ENCODE results near the gene ZSCAN22.
A peak's percentile ranks its signal among the peaks of the same experiment; 100 is the strongest.
"Not testable (repeated sequence)": the region's sequence is repeated elsewhere in the genome, so short reads cannot be mapped to it uniquely, and the experiment has no call there.

The ZSCAN22 gene

DNA sequence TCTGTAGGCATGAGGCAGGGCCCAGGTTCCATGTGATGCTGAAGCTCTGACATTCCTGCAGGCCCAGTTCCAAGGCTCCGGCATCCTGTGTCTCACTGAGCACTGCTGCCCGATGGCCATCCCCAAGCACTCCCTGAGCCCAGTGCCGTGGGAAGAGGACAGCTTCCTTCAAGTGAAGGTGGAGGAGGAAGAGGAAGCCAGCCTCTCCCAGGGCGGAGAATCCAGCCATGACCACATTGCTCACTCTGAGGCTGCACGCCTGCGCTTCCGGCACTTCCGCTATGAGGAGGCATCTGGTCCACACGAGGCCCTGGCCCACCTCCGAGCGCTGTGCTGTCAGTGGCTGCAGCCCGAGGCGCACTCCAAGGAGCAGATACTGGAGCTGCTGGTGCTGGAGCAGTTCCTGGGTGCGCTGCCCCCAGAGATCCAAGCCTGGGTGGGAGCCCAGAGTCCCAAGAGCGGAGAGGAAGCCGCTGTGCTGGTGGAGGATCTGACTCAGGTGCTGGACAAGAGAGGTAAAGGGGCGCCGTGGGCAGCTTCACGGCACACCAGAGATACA, 8.0 kb downstream of the ZSCAN22 start:
- Mint-ChIP-seq H3K4me3 (no peak overlapping the region), H3K4me1 (peaks cover 4% of the 10 kb centered on the region), H3K36me3 (peaks cover 21% of the 10 kb centered on the region), H3K27me3 (no peaks in the 10 kb centered on the region), H3K27ac (no peak overlapping the region), H3K9me3 (no peaks in the 10 kb centered on the region)
- ATAC-seq (ENCODE audit: low read depth) (no peak), DNase-seq (ENCODE audit: low spot score in 2 of 2) (no peak)

DNA sequence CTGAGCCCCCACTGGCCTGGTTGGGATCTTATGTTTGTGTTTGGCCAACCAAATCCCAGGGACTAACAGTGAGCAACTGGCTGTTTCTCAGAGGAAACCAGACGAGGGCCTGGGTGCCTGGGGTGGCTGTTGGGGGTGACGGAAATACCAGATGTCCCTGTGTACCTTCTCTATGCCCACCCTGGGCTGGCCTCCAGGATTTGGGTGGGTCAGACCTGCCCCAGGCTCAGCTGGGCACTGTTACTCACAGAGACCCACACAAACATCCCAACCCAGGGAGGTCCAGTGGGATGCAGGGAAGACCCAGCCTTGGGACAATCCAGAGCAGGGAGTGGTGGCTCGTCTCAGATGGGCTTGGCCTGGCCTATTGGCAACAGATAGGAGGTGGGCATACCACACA, 8.8 kb downstream of the ZSCAN22 start:
- DNase-seq (ENCODE audit: low spot score in 2 of 2): no peak
- no peak for ATAC-seq (ENCODE audit: low read depth)
- Mint-ChIP-seq H3K27ac (no peak overlapping the region), H3K4me3 (no peak overlapping the region), H3K4me1 (peaks cover 6% of the 10 kb centered on the region), H3K36me3 (peaks cover 26% of the 10 kb centered on the region), H3K9me3 (no peaks in the 10 kb centered on the region), H3K27me3 (no peaks in the 10 kb centered on the region)

DNA sequence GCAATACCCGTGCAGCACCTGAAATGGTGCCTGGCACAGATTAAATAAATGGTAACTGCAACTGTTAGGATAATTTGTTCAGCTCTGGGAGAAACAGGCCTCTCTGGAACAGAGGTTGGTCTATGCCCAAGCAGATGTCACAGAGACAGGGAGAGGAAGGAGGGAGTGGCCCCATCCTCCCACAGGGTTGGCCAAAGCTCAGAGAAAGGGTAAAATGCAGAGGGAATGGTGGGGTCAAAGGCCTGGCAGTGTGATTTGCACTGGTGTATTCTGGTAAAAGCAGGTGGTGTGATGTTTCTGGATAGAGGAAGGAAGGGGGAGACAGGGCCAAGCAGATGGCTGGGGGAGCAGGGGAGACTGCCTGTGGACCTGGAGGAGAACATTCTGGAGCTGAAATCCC, 9.4 kb downstream of the ZSCAN22 start:
- Mint-ChIP-seq H3K27ac (no peak overlapping the region), H3K27me3 (no peaks in the 10 kb centered on the region), H3K4me3 (no peak overlapping the region), H3K36me3 (peaks cover 30% of the 10 kb centered on the region), H3K4me1 (peaks cover 6% of the 10 kb centered on the region), H3K9me3 (no peaks in the 10 kb centered on the region)
- no peak for ATAC-seq (ENCODE audit: low read depth)
- no peak for DNase-seq (ENCODE audit: low spot score in 2 of 2)

DNA sequence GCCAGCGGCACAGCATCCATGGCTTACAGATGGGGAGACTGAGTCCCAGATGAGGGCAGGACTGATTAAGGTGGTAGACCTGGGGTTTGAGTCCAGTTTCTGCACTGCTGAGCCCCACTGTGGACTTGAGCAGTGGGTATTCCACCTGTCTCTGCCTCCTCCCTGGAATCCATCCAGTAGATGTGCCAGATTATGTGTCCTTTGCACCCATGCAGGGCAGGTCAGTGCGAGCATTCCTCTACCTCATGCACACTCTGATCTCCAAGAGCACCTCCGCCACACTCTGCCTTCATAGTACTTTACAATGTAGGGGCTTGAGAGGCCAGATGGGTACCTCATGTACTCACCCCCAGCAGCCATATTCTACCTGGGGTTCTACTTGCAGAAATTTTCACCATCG, 10.0 kb downstream of the ZSCAN22 start:
- no peaks in the 10 kb centered on the region for H3K27me3 Mint-ChIP-seq
- H3K27ac Mint-ChIP-seq: no peak overlapping the region
- no peak overlapping the region for H3K4me3 Mint-ChIP-seq
- no peaks in the 10 kb centered on the region for H3K9me3 Mint-ChIP-seq
- DNase-seq (ENCODE audit: low spot score in 2 of 2) (no peak), ATAC-seq (ENCODE audit: low read depth) (no peak)
- H3K4me1 Mint-ChIP-seq: peaks cover 6% of the 10 kb centered on the region
- peaks cover 32% of the 10 kb centered on the region for H3K36me3 Mint-ChIP-seq

DNA sequence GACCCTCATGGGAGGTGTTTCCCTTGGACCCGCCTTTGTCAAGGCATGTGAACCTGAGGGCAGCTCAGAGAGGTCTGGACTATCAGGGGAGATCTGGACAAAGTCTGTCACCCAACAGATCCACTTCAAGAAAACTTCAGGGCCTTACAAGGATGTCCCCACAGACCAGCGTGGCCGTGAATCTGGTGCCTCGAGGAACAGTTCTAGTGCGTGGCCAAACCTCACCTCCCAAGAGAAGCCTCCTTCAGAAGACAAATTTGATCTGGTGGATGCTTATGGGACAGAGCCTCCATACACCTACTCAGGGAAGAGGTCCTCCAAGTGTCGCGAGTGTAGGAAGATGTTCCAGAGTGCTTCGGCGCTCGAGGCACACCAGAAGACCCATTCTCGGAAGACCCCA, 11.5 kb downstream of the ZSCAN22 start:
- no peaks in the 10 kb centered on the region for H3K9me3 Mint-ChIP-seq
- no peak overlapping the region for H3K27ac Mint-ChIP-seq
- H3K36me3 Mint-ChIP-seq: peaks cover 35% of the 10 kb centered on the region
- ATAC-seq (ENCODE audit: low read depth): no peak
- peaks cover 6% of the 10 kb centered on the region for H3K4me1 Mint-ChIP-seq
- no peak for DNase-seq (ENCODE audit: low spot score in 2 of 2)
- no peaks in the 10 kb centered on the region for H3K27me3 Mint-ChIP-seq
- H3K4me3 Mint-ChIP-seq: no peak overlapping the region

DNA sequence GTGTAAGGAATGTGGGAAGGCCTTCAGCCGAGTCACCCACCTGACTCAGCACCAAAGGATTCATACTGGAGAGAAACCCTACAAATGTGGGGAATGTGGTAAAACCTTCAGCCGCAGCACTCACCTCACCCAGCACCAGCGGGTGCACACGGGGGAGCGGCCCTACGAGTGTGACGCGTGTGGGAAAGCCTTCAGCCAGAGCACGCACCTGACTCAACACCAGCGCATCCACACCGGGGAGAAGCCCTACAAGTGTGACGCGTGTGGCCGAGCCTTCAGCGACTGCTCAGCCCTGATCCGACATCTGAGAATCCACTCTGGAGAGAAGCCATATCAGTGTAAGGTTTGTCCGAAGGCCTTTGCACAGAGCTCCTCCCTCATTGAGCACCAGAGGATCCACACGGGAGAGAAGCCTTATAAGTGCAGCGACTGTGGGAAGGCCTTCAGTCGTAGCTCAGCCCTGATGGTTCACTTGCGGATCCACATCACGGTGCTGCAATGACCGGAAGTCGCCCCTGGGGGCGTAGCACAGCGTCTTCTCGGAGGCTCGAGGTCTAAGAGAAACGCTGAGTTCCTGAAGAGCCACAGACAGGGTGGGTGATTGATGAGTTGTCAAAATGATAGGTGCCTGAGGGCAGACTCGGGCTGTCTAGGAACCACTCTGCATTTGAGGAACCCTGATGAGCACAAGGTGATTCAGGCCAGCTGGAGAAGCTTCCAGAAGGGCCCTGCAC, 12.2 kb downstream of the ZSCAN22 start:
- no peak overlapping the region for H3K27ac Mint-ChIP-seq
- DNase-seq (ENCODE audit: low spot score in 2 of 2): no peak
- no peaks in the 10 kb centered on the region for H3K27me3 Mint-ChIP-seq

DNA sequence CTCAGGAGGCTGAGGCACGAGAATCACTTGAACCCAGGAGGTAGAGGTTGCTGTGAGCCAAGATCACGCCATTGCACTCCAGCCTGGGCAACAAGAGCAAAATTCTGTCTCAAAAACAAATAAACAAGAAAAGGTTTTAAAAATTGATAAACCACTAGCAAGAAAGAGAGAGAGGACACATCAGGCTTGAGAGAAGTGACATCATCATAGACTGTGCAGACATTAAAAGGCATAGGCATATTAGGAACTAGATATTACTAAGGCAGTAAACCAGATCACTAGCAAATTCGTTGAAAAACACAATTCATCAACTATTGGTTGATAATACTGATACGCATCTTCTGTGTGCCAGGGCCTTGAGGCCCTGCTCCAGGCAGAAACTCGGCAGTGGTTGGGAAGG, 18.8 kb downstream of the ZSCAN22 start:
- Mint-ChIP-seq H3K36me3 (peaks cover 14% of the 10 kb centered on the region), H3K4me3 (peak overlapping the region; percentile 98), H3K9me3 (peaks cover 2% of the 10 kb centered on the region), H3K4me1 (peaks cover 11% of the 10 kb centered on the region), H3K27ac (no peak overlapping the region), H3K27me3 (no peaks in the 10 kb centered on the region)
- no peak for DNase-seq (ENCODE audit: low spot score in 2 of 2)
- no peak for ATAC-seq (ENCODE audit: low read depth)

More for the DNA sequence above, 12.2 kb downstream of the ZSCAN22 start:
- H3K9me3 Mint-ChIP-seq: no peaks in the 10 kb centered on the region
- peaks cover 35% of the 10 kb centered on the region for H3K36me3 Mint-ChIP-seq
- ATAC-seq (ENCODE audit: low read depth): no peak
- H3K4me3 Mint-ChIP-seq: no peak overlapping the region
- peaks cover 6% of the 10 kb centered on the region for H3K4me1 Mint-ChIP-seq

DNA sequence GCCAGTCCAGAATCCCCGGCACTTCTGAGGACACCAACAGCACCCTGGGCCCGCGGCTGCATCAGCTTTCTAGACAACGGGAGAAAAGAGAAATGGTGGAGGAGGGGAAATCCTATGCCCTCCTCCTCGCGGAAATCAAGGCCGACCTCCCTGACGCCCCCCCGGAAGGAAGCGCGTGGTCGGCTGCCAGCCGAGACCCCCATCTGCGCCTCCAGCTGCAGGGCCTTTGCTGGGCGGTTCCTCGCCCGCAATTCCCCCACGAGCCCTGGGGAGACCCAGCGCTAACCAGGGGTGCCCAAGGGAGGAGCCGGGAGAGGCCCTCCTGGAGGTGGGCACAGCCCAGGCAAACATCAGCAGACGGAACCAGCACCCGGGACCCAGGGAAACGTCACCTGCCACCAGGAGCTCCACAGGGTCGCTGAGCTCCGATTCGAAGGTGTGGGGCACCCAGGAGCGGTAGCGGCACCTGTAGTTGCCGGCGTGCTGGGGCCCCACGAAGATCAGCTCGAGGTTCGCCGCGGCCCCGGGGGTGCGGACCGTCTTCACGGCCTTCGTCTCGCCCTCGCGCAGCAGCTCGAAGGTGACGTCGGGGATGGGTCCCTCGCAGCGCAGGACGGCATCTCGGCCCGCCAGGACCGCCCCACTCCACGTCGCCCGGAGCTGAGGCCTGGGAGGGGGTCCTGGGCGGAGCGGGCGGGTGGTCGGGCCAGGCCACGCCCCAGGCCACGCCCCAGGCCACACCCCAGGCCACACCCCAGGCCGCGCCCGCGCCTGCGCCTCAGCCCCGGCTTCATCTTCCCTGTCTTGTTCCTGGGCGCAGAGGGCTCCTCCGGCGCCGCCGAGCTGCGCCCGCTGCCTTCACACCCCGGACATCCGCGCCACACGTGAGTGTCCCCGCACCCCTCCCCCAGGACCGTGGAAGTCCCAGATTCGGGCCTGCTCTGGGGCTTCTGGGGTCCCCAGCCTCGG, 20.5 kb downstream of the ZSCAN22 start:
- Mint-ChIP-seq H3K4me3 (peak overlapping the region; percentile 98), H3K36me3 (peaks cover 11% of the 10 kb centered on the region), H3K27me3 (no peaks in the 10 kb centered on the region), H3K27ac (peak overlapping the region; percentile 81), H3K4me1 (peaks cover 13% of the 10 kb centered on the region), H3K9me3 (peaks cover 2% of the 10 kb centered on the region)
- DNase-seq (ENCODE audit: low spot score in 2 of 2) (peak; percentile 57 to 78), ATAC-seq (ENCODE audit: low read depth) (peak; percentile 89)

DNA sequence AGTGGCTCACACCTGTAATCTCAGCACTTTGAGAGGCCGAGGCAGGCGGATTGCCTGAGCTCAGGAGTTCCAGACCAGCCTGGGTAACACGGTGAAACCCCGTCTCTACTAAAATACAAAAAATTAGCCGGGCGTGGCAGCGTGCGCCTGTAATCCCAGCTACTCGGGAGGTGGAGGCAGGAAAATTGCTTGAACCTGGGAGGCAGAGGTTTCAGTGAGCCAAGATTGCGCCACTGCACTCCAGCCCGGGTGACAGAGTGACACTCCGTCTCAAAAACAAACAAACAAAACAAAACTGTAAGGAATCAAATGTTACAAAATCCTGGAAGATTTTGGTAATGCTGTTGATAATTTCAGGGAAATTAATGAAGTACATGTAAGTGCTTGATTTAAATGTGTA, 21.3 kb downstream of the ZSCAN22 start:
- Mint-ChIP-seq H3K36me3 (peaks cover 12% of the 10 kb centered on the region), H3K4me1 (peaks cover 13% of the 10 kb centered on the region), H3K4me3 (peak overlapping the region; percentile 98), H3K27ac (peak overlapping the region; percentile 81)
- DNase-seq (ENCODE audit: low spot score in 2 of 2); H3K27me3 Mint-ChIP-seq; H3K9me3 Mint-ChIP-seq: not testable (repeated sequence)
- peak; percentile 6 for ATAC-seq (ENCODE audit: low read depth)

DNA sequence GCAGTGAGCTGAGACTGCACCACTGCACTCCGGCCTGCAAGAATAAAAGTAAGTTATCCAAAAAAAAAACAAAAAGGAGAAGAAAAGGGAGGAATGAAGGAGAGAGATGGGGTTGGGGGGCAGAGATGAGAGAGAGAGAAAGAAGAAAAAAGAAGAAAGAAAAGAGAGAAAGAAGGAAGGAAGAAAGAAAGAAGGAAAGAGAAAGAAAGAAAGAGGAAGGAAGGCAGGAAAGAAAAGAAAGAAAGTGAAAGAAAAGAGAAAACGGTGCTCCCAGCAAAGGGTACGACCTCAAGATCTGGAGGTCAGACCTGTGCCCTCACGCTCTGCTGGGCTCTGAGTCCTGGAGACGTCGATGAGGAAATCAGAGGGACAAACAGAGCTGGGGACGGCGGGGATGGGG, 22.8 kb downstream of the ZSCAN22 start:
- H3K27ac Mint-ChIP-seq: peak overlapping the region; percentile 74
- peaks cover 2% of the 10 kb centered on the region for H3K9me3 Mint-ChIP-seq
- H3K36me3 Mint-ChIP-seq: peaks cover 12% of the 10 kb centered on the region
- peak overlapping the region; percentile 82 for H3K4me3 Mint-ChIP-seq
- DNase-seq (ENCODE audit: low spot score in 2 of 2) (no peak), ATAC-seq (ENCODE audit: low read depth) (no peak)
- H3K27me3 Mint-ChIP-seq: no peaks in the 10 kb centered on the region
- peaks cover 13% of the 10 kb centered on the region for H3K4me1 Mint-ChIP-seq

DNA sequence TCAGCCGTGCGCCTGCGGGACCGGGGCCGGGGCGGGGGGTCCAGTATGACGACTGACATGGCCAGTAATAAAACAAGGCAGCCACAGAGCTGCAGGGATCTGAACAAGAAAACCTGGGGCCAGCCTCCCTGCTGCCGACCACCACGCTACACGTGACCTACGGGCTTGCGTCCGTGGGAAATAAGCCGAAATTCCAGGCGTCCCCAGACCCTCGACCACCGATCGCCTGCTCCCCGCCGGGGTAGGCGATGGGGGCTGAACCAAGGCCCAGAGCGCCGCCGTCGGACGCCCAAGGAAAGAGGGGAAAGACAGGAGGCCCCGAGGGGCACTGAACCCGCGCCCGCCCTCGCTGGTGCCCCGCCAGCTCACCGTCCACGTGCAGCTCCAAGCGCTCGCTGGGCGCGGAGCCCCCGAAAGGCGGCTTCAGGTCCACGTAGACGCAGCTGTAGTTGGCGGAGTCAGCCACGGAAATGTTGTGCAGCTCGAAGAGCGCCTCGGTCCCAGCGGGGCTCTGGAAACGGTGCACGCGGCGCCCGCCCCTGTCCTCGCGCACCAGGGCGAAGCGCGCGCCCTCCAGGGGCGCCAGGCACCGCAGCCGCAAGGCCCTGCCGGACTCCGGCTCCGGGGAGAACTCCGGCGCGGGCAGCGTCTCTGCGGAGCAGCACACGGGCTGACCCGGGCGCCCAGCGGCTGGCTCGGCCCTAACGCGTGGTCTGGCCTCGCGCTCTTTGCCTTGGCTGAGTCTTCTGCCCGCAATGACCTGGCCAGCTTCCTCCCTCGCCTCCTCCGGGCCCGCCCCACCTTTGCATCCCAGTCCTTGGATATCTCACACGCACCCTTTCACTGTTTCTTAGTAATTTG, 23.4 kb downstream of the ZSCAN22 start:
- H3K4me1 Mint-ChIP-seq: peaks cover 13% of the 10 kb centered on the region
- H3K4me3 Mint-ChIP-seq: peak overlapping the region; percentile 82
- H3K27ac Mint-ChIP-seq: peak overlapping the region; percentile 74
- ATAC-seq (ENCODE audit: low read depth) (no peak), DNase-seq (ENCODE audit: low spot score in 2 of 2) (no peak)
- no peaks in the 10 kb centered on the region for H3K27me3 Mint-ChIP-seq
- H3K9me3 Mint-ChIP-seq: peaks cover 2% of the 10 kb centered on the region
- H3K36me3 Mint-ChIP-seq: peaks cover 12% of the 10 kb centered on the region

DNA sequence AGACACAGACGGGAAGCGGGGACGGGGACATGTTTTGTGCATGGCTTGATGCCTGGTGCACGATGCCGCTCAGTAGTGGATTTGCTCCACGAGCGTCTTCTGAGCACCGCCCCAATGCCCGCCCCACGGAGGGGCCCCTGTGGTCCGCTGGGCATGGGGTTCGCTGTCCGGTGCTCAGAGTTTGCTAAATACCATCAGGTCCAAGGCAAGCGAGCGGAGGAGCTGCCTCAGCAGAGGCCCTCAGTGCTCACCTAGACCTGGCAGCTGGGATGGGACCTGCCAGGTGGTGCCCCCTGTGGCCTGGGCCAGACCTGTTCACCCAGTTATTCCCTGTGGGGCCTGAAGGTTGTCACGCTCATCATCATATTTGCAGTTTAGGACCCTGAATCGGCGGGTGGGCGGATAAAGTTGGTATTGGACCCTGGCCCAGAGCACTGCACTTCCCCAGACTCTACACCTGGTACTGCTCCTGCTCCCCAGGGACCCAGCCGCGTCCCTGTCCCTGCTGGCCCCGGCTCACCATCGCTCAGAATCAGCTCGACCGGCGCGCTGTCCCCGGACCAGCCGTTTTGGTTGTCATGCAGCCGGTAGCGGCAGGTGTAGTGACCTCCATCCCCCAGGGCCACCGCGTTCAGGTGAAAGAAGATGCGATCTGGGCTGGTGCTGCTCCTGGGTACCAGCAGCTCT, 24.2 kb downstream of the ZSCAN22 start:
- Mint-ChIP-seq H3K4me1 (peaks cover 10% of the 10 kb centered on the region), H3K4me3 (no peak overlapping the region), H3K27ac (no peak overlapping the region), H3K36me3 (peaks cover 12% of the 10 kb centered on the region), H3K9me3 (peaks cover 2% of the 10 kb centered on the region), H3K27me3 (no peaks in the 10 kb centered on the region)
- DNase-seq (ENCODE audit: low spot score in 2 of 2): no peak
- no peak for ATAC-seq (ENCODE audit: low read depth)

DNA sequence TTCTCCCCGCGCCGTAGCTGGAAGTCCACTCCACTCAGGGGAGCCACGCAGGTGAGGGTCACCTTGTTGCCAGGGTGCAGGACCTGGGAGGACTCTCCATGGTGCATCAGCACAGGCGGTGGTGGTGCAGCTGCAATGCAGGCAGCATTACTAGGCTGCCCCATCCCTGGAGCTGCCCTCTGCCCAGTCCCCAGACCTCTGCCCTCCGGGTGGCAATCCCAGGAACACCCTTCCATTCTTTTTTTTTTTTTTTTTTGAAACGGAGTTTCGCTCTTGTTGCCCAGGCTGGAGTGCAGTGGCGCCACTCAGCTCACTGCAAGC, 24.7 kb downstream of the ZSCAN22 start:
- H3K4me3 Mint-ChIP-seq: no peak overlapping the region
- H3K27me3 Mint-ChIP-seq: no peaks in the 10 kb centered on the region
- H3K27ac Mint-ChIP-seq: no peak overlapping the region
- H3K9me3 Mint-ChIP-seq: peaks cover 2% of the 10 kb centered on the region
- peaks cover 12% of the 10 kb centered on the region for H3K36me3 Mint-ChIP-seq
- DNase-seq (ENCODE audit: low spot score in 2 of 2): no peak
- no peak for ATAC-seq (ENCODE audit: low read depth)
- peaks cover 10% of the 10 kb centered on the region for H3K4me1 Mint-ChIP-seq

Data from memory B cell (primary cell).